ENCODE measurements around the gene CLCN1. TPM values are rescaled to one million over a fixed set of nuclear protein-coding genes. Genes with fewer than 3 reads are reported as not detected.

The CLCN1 gene
- total and polyA plus RNA-seq, 10 of the 15 experiments (the other 5 are each of a cell fraction or from before 2014, with no cell fraction given) = 0.30 TPM; not detected in 9

- 18% methylated on average over 3 of the region's 3 CpGs for WGBS (ENCODE audit: insufficient coverage, insufficient replicate concordance, low lambda C conversion rate, missing lambda C conversion rate)
- intact Hi-C loops (cut with micrococcal nuclease; ENCODE audit: unreplicated experiment) = no loop called here
Measured at GRCh38 chr7:143343596-143343995, 27.7 kb downstream of the CLCN1 start.

More at GRCh38 chr7:143343596-143343995, 27.7 kb downstream of the CLCN1 start:
- RAD21 ChIA-PET (ENCODE audit: unreplicated experiment) = no interaction called here
- Histone ChIP-seq H3K36me3 (ENCODE audit: control insufficient read depth in 2 of 2, insufficient read depth in 2 of 2, low read length in 1 of 2) (no peaks in the 10 kb centered on the region), H3K27ac (ENCODE audit: control insufficient read depth, insufficient read depth) (no peak overlapping the region), H3K4me1 (ENCODE audit: control insufficient read depth, insufficient read depth, low read length) (no peaks in the 10 kb centered on the region), H3K9me3 (replicated peaks; ENCODE audit: control insufficient read depth, insufficient read depth, low read length) (no peaks in the 10 kb centered on the region), H3K27me3 (replicated peaks in 1 of 2; ENCODE audit: control insufficient read depth in 2 of 2, insufficient read depth in 2 of 2, low read length in 1 of 2) (peaks cover 0 to 10% of the 10 kb centered on the region in 2 experiments; a peak in 3 of 4 replicates), H3K79me2 (ENCODE audit: control insufficient read depth, insufficient read depth, low read length) (no peaks in the 10 kb centered on the region), H3K9ac (ENCODE audit: control insufficient read depth, insufficient read depth, low read length) (no peak overlapping the region), H3K4me3 (no peak overlapping the region), H2AFZ (ENCODE audit: control insufficient read depth, low read depth, low read length) (no peak overlapping the region), H4K20me1 (ENCODE audit: control insufficient read depth, insufficient read depth) (no peaks in the 10 kb centered on the region), H3K4me2 (ENCODE audit: control insufficient read depth, insufficient read depth) (no peak overlapping the region)
- no TSS peak for BruUV-seq (replicated peaks)
- FAIRE-seq = no peak
- TF ChIP-seq USF1 (IDR thresholded peaks at IDR 0.05; ENCODE audit: borderline replicate concordance, extremely low read length, insufficient read depth, low read depth, low read length) (no peak), CHD4 (IDR thresholded peaks at IDR 0.05) (no peak), POLR2A (IDR thresholded peaks at IDR 0.05; ENCODE audit: low read depth, low read length) (no peak), ETV6 (conservative IDR thresholded peaks at IDR 0.05 in 1 of 2, IDR thresholded peaks at IDR 0.05 in 1 of 2; ENCODE audit: borderline replicate concordance in 1 of 2, low read depth in 1 of 2) (no peak), BCL11A (IDR thresholded peaks at IDR 0.05; ENCODE audit: low read depth, low read length) (no peak), PAX8 (IDR thresholded peaks at IDR 0.05) (no peak), TBL1XR1 (IDR thresholded peaks at IDR 0.05; ENCODE audit: low read depth, low read length) (no peak), MXI1 (IDR thresholded peaks at IDR 0.05; ENCODE audit: low read depth, low read length) (no peak)
- TF ChIP-seq, protein P1, sequence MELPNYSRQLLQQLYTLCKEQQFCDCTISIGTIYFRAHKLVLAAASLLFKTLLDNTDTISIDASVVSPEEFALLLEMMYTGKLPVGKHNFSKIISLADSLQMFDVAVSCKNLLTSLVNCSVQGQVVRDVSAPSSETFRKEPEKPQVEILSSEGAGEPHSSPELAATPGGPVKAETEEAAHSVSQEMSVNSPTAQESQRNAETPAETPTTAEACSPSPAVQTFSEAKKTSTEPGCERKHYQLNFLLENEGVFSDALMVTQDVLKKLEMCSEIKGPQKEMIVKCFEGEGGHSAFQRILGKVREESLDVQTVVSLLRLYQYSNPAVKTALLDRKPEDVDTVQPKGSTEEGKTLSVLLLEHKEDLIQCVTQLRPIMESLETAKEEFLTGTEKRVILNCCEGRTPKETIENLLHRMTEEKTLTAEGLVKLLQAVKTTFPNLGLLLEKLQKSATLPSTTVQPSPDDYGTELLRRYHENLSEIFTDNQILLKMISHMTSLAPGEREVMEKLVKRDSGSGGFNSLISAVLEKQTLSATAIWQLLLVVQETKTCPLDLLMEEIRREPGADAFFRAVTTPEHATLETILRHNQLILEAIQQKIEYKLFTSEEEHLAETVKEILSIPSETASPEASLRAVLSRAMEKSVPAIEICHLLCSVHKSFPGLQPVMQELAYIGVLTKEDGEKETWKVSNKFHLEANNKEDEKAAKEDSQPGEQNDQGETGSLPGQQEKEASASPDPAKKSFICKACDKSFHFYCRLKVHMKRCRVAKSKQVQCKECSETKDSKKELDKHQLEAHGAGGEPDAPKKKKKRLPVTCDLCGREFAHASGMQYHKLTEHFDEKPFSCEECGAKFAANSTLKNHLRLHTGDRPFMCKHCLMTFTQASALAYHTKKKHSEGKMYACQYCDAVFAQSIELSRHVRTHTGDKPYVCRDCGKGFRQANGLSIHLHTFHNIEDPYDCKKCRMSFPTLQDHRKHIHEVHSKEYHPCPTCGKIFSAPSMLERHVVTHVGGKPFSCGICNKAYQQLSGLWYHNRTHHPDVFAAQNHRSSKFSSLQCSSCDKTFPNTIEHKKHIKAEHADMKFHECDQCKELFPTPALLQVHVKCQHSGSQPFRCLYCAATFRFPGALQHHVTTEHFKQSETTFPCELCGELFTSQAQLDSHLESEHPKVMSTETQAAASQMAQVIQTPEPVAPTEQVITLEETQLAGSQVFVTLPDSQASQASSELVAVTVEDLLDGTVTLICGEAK (IDR thresholded peaks at IDR 0.05; ENCODE audit: borderline replicate concordance) = no peak
- CTCF ChIA-PET = interaction anchor here (0.9 kb wide), 1 partner anchor 103 kb away, joined by 4 read pairs; no protein-coding TSS in a partner anchor
- in situ Hi-C loops (cut with MboI) = no loop called here
- POLR2A ChIA-PET = no interaction called here
- no peak for DNase-seq (ENCODE audit: low read depth, low spot score)
- SMC1A ChIA-PET (ENCODE audit: uncharacterized antibody, unreplicated experiment) = no interaction called here
- no peak for ATAC-seq
